Upper lobe of right lung (tissue), 1 donor: ENCODE results near the gene PLB1. TPM values are rescaled to one million over a fixed set of nuclear protein-coding genes. Genes with fewer than 3 reads are reported as not detected.

Experiments
- ATAC-seq: fragments of 200-7000 bp; cut with Tn5 transposase; one replicate; pipeline ENCODE4 v1.9.1; 2020; ENCODE audit warnings: mild to moderate bottlenecking, moderate library complexity
- DNase-seq: peaks from one replicate; pipeline ENCODE4 v3.0.0-alpha.2; 2020
- H3K27ac ChIP-seq: fragments of 200-600 bp; one replicate; pipeline ENCODE4 v1.8.0; 2022
- H3K27me3 ChIP-seq: fragments of 200-600 bp; one replicate; pipeline ENCODE4 v1.8.0; 2022; ENCODE audit warnings: mild to moderate bottlenecking
- H3K36me3 ChIP-seq: fragments of 200-600 bp; one replicate; pipeline ENCODE4 v1.8.0; 2022
- H3K4me1 ChIP-seq: fragments of 200-600 bp; one replicate; pipeline ENCODE4 v1.8.0; 2022
- H3K4me3 ChIP-seq: fragments of 200-600 bp; one replicate; pipeline ENCODE4 v1.8.0; 2022; ENCODE audit warnings: mild to moderate bottlenecking
- H3K9me3 ChIP-seq: fragments of 200-600 bp; one replicate; pipeline ENCODE4 v1.8.0; 2022
- intact Hi-C: fragments of 100-400 bp; cut with DNase I; formaldehyde crosslinking; loops from one replicate; pipeline ENCODE4 v1.11.0; 2022
- total RNA-seq: library from RNA; stranded (reverse); fragmentation: NEBNext Ultra II Directional; extraction: Animal tissue kit (Norgen Biotek cat#: 25700); gene quantifications from one replicate; pipeline ENCODE4 v1.2.1, GENCODE V29; 2021
- TF ChIP-seq, protein P1 (sequence below): fragments of 200-600 bp; IDR thresholded peaks from one replicate; pipeline ENCODE4 v1.8.0; 2022; ENCODE audit warnings: antibody characterized with exemption
- donor health status: DM: no; HTN: yes; CAD: no; lungs with severe emphysema.

Gene PLB1
- total RNA-seq, 1 donor from 2014 or later = 4.2 TPM

DNA sequence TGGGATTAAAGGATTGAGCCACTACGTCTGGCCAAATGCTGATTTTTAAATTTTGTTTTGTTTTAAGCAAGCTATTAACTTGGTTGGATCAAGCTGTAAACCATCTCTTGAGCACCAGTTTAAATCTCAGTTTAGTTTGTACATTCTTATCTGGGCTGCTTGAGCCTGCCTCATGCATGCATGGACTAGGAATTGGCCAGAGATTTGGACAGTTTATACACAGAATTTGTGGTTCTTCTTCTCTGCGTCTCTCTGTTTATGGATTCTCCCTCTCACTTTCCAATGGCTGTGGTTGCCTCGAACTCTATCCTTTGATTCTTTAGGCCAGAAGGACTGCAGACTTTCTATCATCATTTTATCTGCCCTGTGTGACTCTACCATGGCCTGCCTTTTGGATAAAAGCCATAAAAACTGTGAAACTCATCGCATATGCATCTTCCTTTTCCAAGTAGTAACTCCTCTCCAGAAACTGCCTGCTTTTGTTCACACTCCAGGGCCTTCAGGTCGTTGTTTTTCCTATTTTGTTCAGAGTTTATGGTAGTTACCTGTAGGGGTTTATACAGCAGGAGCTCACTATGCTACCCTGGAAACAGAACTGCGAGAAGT, 32.5 kb upstream of the PLB1 start:
- H3K4me3 ChIP-seq = no peak overlapping the region
- DNase-seq (no peak), ATAC-seq (no peak)
- no peaks in the 10 kb centered on the region for H3K9me3 ChIP-seq
- no peak overlapping the region for H3K27ac ChIP-seq
- H3K27me3 ChIP-seq = no peaks in the 10 kb centered on the region
- no peaks in the 10 kb centered on the region for H3K4me1 ChIP-seq
- TF ChIP-seq, protein P1, sequence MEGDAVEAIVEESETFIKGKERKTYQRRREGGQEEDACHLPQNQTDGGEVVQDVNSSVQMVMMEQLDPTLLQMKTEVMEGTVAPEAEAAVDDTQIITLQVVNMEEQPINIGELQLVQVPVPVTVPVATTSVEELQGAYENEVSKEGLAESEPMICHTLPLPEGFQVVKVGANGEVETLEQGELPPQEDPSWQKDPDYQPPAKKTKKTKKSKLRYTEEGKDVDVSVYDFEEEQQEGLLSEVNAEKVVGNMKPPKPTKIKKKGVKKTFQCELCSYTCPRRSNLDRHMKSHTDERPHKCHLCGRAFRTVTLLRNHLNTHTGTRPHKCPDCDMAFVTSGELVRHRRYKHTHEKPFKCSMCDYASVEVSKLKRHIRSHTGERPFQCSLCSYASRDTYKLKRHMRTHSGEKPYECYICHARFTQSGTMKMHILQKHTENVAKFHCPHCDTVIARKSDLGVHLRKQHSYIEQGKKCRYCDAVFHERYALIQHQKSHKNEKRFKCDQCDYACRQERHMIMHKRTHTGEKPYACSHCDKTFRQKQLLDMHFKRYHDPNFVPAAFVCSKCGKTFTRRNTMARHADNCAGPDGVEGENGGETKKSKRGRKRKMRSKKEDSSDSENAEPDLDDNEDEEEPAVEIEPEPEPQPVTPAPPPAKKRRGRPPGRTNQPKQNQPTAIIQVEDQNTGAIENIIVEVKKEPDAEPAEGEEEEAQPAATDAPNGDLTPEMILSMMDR = no peak
- intact Hi-C loops = no loop called here
- no peaks in the 10 kb centered on the region for H3K36me3 ChIP-seq

DNA sequence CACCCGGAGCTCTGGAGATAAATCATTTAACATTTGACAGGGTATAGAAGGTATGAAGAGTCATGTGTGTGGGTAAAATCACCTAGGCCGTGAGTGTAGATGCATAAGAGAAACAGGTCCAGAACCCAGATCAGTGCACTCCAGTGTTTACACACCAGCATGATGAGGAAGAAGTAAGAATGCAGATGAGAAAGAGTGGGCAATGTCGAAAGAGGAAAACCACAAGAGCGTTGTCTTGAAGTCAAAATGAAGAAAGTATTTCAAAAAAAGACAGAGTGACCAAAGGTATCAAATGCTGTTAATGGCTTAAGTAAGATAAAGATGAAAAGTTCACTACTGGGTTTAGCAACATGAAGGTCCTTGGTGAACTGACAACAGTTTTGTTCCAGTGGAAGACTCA, 32.0 kb upstream of the PLB1 start:
- TF ChIP-seq, protein P1 = no peak
- Histone ChIP-seq H3K36me3 (no peaks in the 10 kb centered on the region), H3K4me3 (no peak overlapping the region), H3K27me3 (no peaks in the 10 kb centered on the region), H3K27ac (no peak overlapping the region), H3K4me1 (no peaks in the 10 kb centered on the region), H3K9me3 (no peaks in the 10 kb centered on the region)
- ATAC-seq = peak; percentile 75
- intact Hi-C loops = no loop called here
- no peak for DNase-seq

DNA sequence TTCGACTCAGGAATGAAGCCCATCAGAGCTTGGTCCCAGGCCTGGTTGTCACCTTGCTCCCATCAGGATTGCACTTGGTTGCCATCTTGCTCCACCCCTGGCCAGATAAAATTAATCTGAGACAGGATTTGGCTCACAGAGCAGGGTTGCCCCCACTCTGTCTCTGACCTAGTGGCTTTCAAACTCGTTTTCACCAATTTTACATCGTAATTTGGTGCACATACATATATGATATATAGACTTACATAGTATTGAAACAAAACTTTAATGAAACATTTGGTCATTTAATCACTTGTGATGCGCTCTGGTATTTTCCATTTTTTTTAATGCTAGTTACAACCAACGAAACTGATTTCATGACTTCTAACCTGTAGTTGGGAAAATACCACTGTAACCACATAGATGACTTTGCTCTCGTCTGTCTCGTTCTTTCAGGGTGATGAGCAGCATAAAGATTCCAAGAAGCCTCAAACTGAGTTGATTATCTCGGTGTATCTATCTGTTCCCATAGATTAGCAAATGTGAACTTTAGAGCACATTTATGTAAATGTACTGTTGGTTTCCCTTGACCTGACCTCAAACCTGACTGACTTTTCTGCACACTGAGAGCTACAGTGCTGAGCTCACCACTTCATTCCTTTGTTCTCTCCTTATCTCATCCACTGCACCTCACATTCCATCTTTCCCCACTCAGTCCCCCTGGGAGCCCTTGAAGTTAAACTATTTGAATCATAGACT, 30.5 kb upstream of the PLB1 start:
- H3K9me3 ChIP-seq = no peaks in the 10 kb centered on the region
- no peak overlapping the region for H3K27ac ChIP-seq
- no peaks in the 10 kb centered on the region for H3K36me3 ChIP-seq
- intact Hi-C loops = no loop called here
- no peak overlapping the region for H3K4me3 ChIP-seq
- H3K27me3 ChIP-seq = no peaks in the 10 kb centered on the region
- TF ChIP-seq, protein P1 = no peak
- H3K4me1 ChIP-seq = peaks cover 3% of the 10 kb centered on the region
- ATAC-seq = peak; percentile 20
- no peak for DNase-seq

DNA sequence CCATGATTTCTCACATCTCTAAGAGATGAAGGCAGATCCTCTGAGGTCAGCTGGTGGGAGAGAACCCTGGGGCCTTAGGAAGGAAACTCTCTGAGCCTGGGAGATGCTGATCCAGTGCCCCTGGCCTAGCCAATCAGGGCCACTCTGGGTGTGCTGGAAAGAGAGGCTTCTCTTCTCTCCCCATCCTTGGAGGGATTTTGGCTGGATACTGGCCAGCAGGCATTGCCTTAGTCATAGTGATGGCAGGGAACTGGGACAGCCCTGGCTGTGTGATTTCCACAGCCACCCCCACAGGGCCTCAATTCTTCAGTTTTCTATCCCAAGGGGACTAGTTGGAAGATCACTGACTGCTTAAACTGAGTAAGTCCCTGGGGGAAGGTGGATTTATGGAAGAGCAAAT, 26.6 kb upstream of the PLB1 start:
- no peak overlapping the region for H3K4me3 ChIP-seq
- ATAC-seq = peak; percentile 11
- no peaks in the 10 kb centered on the region for H3K27me3 ChIP-seq
- peak; percentile 33 for DNase-seq
- TF ChIP-seq, protein P1 = no peak
- no peak overlapping the region for H3K27ac ChIP-seq
- no peaks in the 10 kb centered on the region for H3K36me3 ChIP-seq
- intact Hi-C loops = no loop called here
- peaks cover 4% of the 10 kb centered on the region for H3K4me1 ChIP-seq
- H3K9me3 ChIP-seq = no peaks in the 10 kb centered on the region

DNA sequence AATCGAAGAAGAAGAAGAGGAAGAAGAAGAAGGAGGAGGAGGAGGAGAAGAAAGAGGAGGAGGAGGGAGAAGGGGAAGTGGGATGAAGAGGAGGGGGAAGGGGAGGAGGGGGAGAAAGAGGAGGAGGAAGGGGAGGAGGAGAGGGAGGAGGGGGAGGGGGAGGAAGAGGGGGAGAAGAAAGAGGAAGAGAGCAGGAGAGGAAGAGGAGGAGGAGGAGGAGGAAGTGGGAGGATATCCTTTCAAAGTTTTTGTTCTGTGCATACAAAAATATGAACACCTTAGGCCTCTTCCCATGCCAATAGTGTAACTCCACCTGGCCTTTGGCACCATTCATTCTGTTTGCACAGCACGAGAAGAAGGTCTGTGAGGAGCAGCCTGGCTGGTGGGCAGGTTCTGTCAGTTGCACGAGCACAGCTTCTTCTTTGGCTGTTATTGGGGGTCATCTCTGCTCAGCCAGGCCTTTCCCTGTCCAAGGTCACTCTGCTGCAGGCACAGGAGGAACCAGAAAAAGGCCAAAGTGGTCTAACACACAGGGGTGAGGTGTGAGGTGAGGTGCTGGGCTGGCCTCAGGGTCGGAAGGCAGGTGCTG, 25.8 kb upstream of the PLB1 start:
- H3K27me3 ChIP-seq = no peaks in the 10 kb centered on the region
- TF ChIP-seq, protein P1 = no peak
- intact Hi-C loops = no loop called here
- ATAC-seq = no peak
- peaks cover 4% of the 10 kb centered on the region for H3K4me1 ChIP-seq
- no peak overlapping the region for H3K27ac ChIP-seq
- no peak overlapping the region for H3K4me3 ChIP-seq
- DNase-seq = peak; percentile 42
- H3K9me3 ChIP-seq = no peaks in the 10 kb centered on the region
- H3K36me3 ChIP-seq = no peaks in the 10 kb centered on the region
